GM12891 (cell line): Measurements from ENCODE around the gene HNRNPH3. TPM values are rescaled to one million over a fixed set of nuclear protein-coding genes. Genes with fewer than 3 reads are reported as not detected.
A peak's percentile ranks its signal among the peaks of the same experiment; 100 is the strongest.

ENCODE experiments used
- DNase-seq: peaks from one replicate; pipeline ENCODE4 v3.0.0; 2011; ENCODE audit warnings: low spot score; ENCODE audit not compliant: insufficient read length
- FAIRE-seq: peaks from 2 replicates; lab custom pipeline; 2011; peaks lifted over from hg19 to GRCh38; lab: Jason Lieb, UNC
- PAX5 ChIP-seq: IDR thresholded peaks from 2 replicates; pipeline ENCODE4 v1.6.1; 2011; ENCODE audit warnings: low read length, moderate library complexity, mild to moderate bottlenecking; ENCODE audit not compliant: insufficient read depth, severe bottlenecking
- POLR2A ChIP-seq: IDR thresholded peaks from 2 replicates; pipeline ENCODE4 v1.6.1; 2011; ENCODE audit warnings: low read depth, low read length, control low read depth
- POLR2AphosphoS5 ChIP-seq: IDR thresholded peaks from 2 replicates; pipeline ENCODE4 v1.6.1; 2011; ENCODE audit warnings: low read depth, low read length, control low read depth
- POU2F2 ChIP-seq: IDR thresholded peaks from 2 replicates; pipeline ENCODE4 v1.6.1; 2011; ENCODE audit warnings: low read depth, mild to moderate bottlenecking, control low read depth, low read length, moderate library complexity
- SPI1 ChIP-seq: IDR thresholded peaks from 2 replicates; pipeline ENCODE4 v1.6.1; 2011; ENCODE audit warnings: low read depth, low read length, control low read depth
- TAF1 ChIP-seq: IDR thresholded peaks from 2 replicates; pipeline ENCODE4 v1.6.1; 2011; ENCODE audit warnings: low read depth, low read length, control low read depth
- polyA plus RNA-seq: library from polyadenylated mRNA; unstranded; fragments of >200 nt; gene quantifications from one replicate; pipeline ENCODE4 v1.2.1, GENCODE V29; 2012; ENCODE audit warnings: low read depth, missing spikeins, inconsistent platforms; ENCODE audit not compliant: missing spikeins

The HNRNPH3 gene
- polyA plus RNA-seq: 139 TPM

GRCh38 chr10:68331455-68332258, at the start of gene HNRNPH3:
Gene HNRNPH3 (plus strand): TSS chr10:68332064. CDS start chr10:68337222, 5,158 bp downstream.
- TF ChIP-seq SPI1 (no peak), PAX5 (no peak), POLR2AphosphoS5 (peak; percentile 99), POLR2A (peak; percentile 99), TAF1 (peak; percentile 100), POU2F2 (peak; percentile 88)
- FAIRE-seq: peak; percentile 100
- peak; percentile 86 for DNase-seq

GRCh38 chr10:68284062-68285001, 47.5 kb upstream of the HNRNPH3 start:
- DNase-seq (no peak), FAIRE-seq (no peak)
- TF ChIP-seq POLR2A: no peak
- no peak for TF ChIP-seq SPI1
- no peak for TF ChIP-seq POLR2AphosphoS5
- no peak for TF ChIP-seq POU2F2
- TF ChIP-seq TAF1: no peak
- TF ChIP-seq PAX5: no peak

GRCh38 chr10:68288717-68289116, 43.1 kb upstream of the HNRNPH3 start:
- TF ChIP-seq POLR2AphosphoS5: no peak
- TF ChIP-seq POU2F2: no peak
- no peak for TF ChIP-seq SPI1
- DNase-seq (no peak), FAIRE-seq (no peak)

GRCh38 chr10:68290736-68291135, 41.1 kb upstream of the HNRNPH3 start:
- TF ChIP-seq SPI1: no peak
- no peak for TF ChIP-seq POLR2A
- no peak for TF ChIP-seq TAF1
- no peak for TF ChIP-seq POU2F2
- no peak for TF ChIP-seq POLR2AphosphoS5
- TF ChIP-seq PAX5: no peak
- DNase-seq (no peak), FAIRE-seq (no peak)

- DNase-seq: no peak
- no peak for TF ChIP-seq PAX5
- no peak for TF ChIP-seq TAF1
- TF ChIP-seq POU2F2: no peak
- no peak for TF ChIP-seq SPI1
- TF ChIP-seq POLR2A: no peak
- TF ChIP-seq POLR2AphosphoS5: no peak
- FAIRE-seq: no peak
Observed at GRCh38 chr10:68296843-68297663, 34.8 kb upstream of the HNRNPH3 start.

- DNase-seq: no peak
- FAIRE-seq: no peak
- TF ChIP-seq POLR2A (no peak), TAF1 (no peak), PAX5 (no peak), SPI1 (no peak), POLR2AphosphoS5 (no peak), POU2F2 (no peak)
Observed at GRCh38 chr10:68301301-68301700, 30.6 kb upstream of the HNRNPH3 start.

GRCh38 chr10:68301790-68302502, 29.9 kb upstream of the HNRNPH3 start:
- FAIRE-seq: peak; percentile 92
- no peak for TF ChIP-seq PAX5
- TF ChIP-seq POLR2A: no peak
- no peak for TF ChIP-seq SPI1
- TF ChIP-seq POU2F2: no peak
- no peak for TF ChIP-seq TAF1
- TF ChIP-seq POLR2AphosphoS5: no peak
- DNase-seq: no peak

- TF ChIP-seq TAF1 (no peak), POLR2A (no peak)
Observed at GRCh38 chr10:68302503-68302823, 29.4 kb upstream of the HNRNPH3 start.

More at GRCh38 chr10:68302503-68302823, 29.4 kb upstream of the HNRNPH3 start:
- no peak for DNase-seq
- no peak for FAIRE-seq
